Fibroblast of skin of left biceps (primary cell): ENCODE data around the gene SGSM1.
"Not testable (repeated sequence)": the region's sequence is repeated elsewhere in the genome, so short reads cannot be mapped to it uniquely, and the experiment has no call there.

Experiments used
- DNase-seq, 2 experiments: peaks; one replicate each; pipeline ENCODE4 v3.0.0-alpha.2; 2013; ENCODE audit warnings: low read depth in 2 of 2

Gene SGSM1

GRCh38 chr22:24894998-24895397 lies 89.0 kb downstream of the SGSM1 start:
- no peak for DNase-seq

- no peak for DNase-seq
These were observed 95.4 kb downstream of the SGSM1 start for GRCh38 chr22:24901448-24901847.

GRCh38 chr22:24905909-24906308 lies 99.9 kb downstream of the SGSM1 start:
- no peak for DNase-seq

- not testable (repeated sequence) for DNase-seq
These were observed 101.1 kb downstream of the SGSM1 start for GRCh38 chr22:24907101-24907500.

GRCh38 chr22:24920029-24920428 lies 114.0 kb downstream of the SGSM1 start:
- DNase-seq, result no peak

- DNase-seq, result no peak
These were observed 119.8 kb downstream of the SGSM1 start for GRCh38 chr22:24925586-24926427.

GRCh38 chr22:24926428-24926725 lies 120.4 kb downstream of the SGSM1 start:
- no peak for DNase-seq

GRCh38 chr22:24926849-24927579 lies 121.0 kb downstream of the SGSM1 start:
- no peak for DNase-seq

- no peak for DNase-seq
These were observed 122.3 kb downstream of the SGSM1 start for GRCh38 chr22:24928322-24928721.

- DNase-seq, result no peak
These were observed 124.7 kb downstream of the SGSM1 start for GRCh38 chr22:24930678-24931077.

- no peak for DNase-seq
These were observed 129.9 kb downstream of the SGSM1 start for GRCh38 chr22:24935771-24936483.

GRCh38 chr22:24937114-24937513 lies 131.1 kb downstream of the SGSM1 start:
- DNase-seq, result no peak

GRCh38 chr22:24938741-24939341 lies 132.8 kb downstream of the SGSM1 start:
- DNase-seq, result no peak

- no peak for DNase-seq
These were observed 136.3 kb downstream of the SGSM1 start for GRCh38 chr22:24942301-24942700.

- no peak for DNase-seq
These were observed 138.4 kb downstream of the SGSM1 start for GRCh38 chr22:24944217-24944937.

GRCh38 chr22:24945430-24945829 lies 139.4 kb downstream of the SGSM1 start:
- DNase-seq, result no peak

- no peak for DNase-seq
These were observed 141.4 kb downstream of the SGSM1 start for GRCh38 chr22:24947383-24947782.

GRCh38 chr22:24947881-24948280 lies 141.9 kb downstream of the SGSM1 start:
- DNase-seq, result no peak

- no peak for DNase-seq
These were observed 142.6 kb downstream of the SGSM1 start for GRCh38 chr22:24948356-24949202.

- no peak for DNase-seq
These were observed 144.4 kb downstream of the SGSM1 start for GRCh38 chr22:24950272-24950902.
